Neural crest cell (in vitro differentiated cells): ENCODE results near the gene RCOR1. TPM values are rescaled to one million over a fixed set of nuclear protein-coding genes. Genes with fewer than 3 reads are reported as not detected.

Experiments
- DNase-seq: peaks from one replicate; pipeline ENCODE4 v3.0.0; 2021; ENCODE audit warnings: low read depth, mixed read lengths, low spot score
- H3K27ac Mint-ChIP-seq: one replicate; pipeline ENCODE4 v1.8.0; 2021; ENCODE audit warnings: mild to moderate bottlenecking, mixed read lengths; ENCODE audit not compliant: unreplicated experiment
- H3K27me3 Mint-ChIP-seq: 2 replicates; pipeline ENCODE4 v1.8.0; 2021; ENCODE audit warnings: low read depth, mild to moderate bottlenecking, mixed read lengths
- H3K36me3 Mint-ChIP-seq: 2 replicates; pipeline ENCODE4 v1.8.0; 2021; ENCODE audit warnings: low read depth, mild to moderate bottlenecking, mixed read lengths
- H3K4me1 Mint-ChIP-seq: 2 replicates; pipeline ENCODE4 v1.8.0; 2021; ENCODE audit warnings: mixed read lengths
- H3K4me3 Mint-ChIP-seq: one replicate; pipeline ENCODE4 v1.8.0; 2021; ENCODE audit warnings: mild to moderate bottlenecking, mixed read lengths
- H3K9me3 Mint-ChIP-seq: 2 replicates; pipeline ENCODE4 v1.8.0; 2021; ENCODE audit warnings: mixed read lengths
- total RNA-seq: library from RNA; stranded (reverse); gene quantifications from 2 replicates; pipeline ENCODE4 v1.2.1, GENCODE V29; 2021
- TF ChIP-seq, protein P1 (sequence below): fragments of 200-600 bp; sonication (generic); conservative IDR thresholded peaks from 2 replicates; pipeline ENCODE4 v1.5.0; 2021; ENCODE audit warnings: antibody characterized with exemption, mild to moderate bottlenecking

RCOR1 gene
- total RNA-seq, 1 donor from 2014 or later: 27.8 TPM

DNA sequence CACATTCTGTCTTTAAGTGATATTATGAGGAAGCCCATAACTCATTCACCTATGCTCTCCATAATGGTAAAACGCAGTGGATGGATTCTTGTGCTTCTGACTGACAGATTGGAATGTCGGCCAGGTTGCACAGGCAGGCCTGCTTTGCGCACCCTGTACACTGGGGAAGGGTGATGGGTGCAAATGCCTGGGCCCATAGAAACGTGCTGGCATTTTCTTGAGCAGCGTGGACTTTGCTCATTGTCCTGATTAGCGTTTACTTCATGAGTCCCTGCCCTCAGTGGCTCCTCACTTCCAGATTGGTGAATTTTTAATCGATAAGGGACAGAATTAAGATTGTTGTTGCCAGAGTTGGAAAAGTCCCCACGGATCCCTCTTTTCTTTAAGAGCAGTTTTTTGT lies 103.9 kb downstream of the RCOR1 start:
- peaks cover 3% of the 10 kb centered on the region for H3K9me3 Mint-ChIP-seq
- no peak overlapping the region for H3K4me3 Mint-ChIP-seq
- no peak for DNase-seq
- H3K36me3 Mint-ChIP-seq: peaks cover 6% of the 10 kb centered on the region
- no peak overlapping the region for H3K27ac Mint-ChIP-seq
- peaks cover 37% of the 10 kb centered on the region for H3K4me1 Mint-ChIP-seq
- TF ChIP-seq, protein P1, sequence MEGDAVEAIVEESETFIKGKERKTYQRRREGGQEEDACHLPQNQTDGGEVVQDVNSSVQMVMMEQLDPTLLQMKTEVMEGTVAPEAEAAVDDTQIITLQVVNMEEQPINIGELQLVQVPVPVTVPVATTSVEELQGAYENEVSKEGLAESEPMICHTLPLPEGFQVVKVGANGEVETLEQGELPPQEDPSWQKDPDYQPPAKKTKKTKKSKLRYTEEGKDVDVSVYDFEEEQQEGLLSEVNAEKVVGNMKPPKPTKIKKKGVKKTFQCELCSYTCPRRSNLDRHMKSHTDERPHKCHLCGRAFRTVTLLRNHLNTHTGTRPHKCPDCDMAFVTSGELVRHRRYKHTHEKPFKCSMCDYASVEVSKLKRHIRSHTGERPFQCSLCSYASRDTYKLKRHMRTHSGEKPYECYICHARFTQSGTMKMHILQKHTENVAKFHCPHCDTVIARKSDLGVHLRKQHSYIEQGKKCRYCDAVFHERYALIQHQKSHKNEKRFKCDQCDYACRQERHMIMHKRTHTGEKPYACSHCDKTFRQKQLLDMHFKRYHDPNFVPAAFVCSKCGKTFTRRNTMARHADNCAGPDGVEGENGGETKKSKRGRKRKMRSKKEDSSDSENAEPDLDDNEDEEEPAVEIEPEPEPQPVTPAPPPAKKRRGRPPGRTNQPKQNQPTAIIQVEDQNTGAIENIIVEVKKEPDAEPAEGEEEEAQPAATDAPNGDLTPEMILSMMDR: no peak
- H3K27me3 Mint-ChIP-seq: no peaks in the 10 kb centered on the region

DNA sequence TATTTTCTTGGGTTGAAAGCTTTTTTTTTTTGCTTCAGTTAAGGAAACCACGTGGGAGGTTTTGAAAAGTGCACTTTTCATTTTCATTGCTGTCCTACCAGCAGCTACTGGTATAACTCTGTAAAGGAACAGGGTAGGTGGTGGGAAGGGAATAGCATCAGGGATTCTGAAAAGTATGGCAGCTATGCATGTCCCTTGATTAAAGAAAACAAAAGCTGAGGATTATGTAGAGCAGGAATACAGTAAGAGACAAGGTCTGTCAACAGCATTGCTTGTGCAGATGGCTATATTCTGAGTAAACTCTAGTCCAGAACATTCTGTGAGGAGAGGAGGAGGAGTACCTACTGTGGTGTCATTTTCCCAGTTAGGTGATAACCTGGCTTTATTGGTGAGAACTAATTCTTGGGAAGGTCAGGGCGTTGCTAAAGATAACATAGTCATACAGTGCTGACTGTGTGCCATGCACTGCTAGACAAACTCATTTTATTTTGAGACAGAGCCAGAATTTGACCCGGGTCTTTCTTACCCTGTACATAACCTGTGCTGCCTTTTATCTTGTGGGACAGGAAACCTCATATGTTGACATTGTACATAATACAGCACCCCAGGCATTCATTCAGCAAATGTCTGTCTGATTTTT lies 104.5 kb downstream of the RCOR1 start:
- H3K9me3 Mint-ChIP-seq: peaks cover 3% of the 10 kb centered on the region
- peaks cover 35% of the 10 kb centered on the region for H3K4me1 Mint-ChIP-seq
- TF ChIP-seq, protein P1: no peak
- no peak for DNase-seq
- H3K36me3 Mint-ChIP-seq: peaks cover 12% of the 10 kb centered on the region
- H3K27me3 Mint-ChIP-seq: no peaks in the 10 kb centered on the region
- H3K4me3 Mint-ChIP-seq: no peak overlapping the region
- H3K27ac Mint-ChIP-seq: no peak overlapping the region

DNA sequence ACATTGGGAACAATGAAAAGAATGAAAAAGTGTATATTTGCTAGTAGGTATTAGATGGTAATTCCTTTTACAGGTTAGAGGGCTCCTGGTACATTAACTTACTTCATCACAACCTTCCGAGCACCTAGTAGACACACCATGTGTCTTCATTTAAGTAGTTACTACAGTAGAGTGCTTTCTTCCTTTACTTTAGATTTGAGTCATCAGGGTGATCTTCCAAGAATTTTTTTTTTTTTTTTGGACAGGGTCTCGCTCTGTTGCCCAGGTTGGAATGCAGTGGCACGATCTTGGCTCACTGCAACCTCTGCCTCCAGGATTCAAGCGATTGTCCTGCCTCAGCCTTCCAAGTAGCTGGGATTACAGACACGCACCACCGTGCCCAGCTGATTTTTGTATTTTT lies 105.1 kb downstream of the RCOR1 start:
- no peaks in the 10 kb centered on the region for H3K27me3 Mint-ChIP-seq
- H3K27ac Mint-ChIP-seq: no peak overlapping the region
- TF ChIP-seq, protein P1: no peak
- peaks cover 34% of the 10 kb centered on the region for H3K4me1 Mint-ChIP-seq
- peaks cover 3% of the 10 kb centered on the region for H3K9me3 Mint-ChIP-seq
- DNase-seq: no peak
- no peak overlapping the region for H3K4me3 Mint-ChIP-seq
- peaks cover 13% of the 10 kb centered on the region for H3K36me3 Mint-ChIP-seq

DNA sequence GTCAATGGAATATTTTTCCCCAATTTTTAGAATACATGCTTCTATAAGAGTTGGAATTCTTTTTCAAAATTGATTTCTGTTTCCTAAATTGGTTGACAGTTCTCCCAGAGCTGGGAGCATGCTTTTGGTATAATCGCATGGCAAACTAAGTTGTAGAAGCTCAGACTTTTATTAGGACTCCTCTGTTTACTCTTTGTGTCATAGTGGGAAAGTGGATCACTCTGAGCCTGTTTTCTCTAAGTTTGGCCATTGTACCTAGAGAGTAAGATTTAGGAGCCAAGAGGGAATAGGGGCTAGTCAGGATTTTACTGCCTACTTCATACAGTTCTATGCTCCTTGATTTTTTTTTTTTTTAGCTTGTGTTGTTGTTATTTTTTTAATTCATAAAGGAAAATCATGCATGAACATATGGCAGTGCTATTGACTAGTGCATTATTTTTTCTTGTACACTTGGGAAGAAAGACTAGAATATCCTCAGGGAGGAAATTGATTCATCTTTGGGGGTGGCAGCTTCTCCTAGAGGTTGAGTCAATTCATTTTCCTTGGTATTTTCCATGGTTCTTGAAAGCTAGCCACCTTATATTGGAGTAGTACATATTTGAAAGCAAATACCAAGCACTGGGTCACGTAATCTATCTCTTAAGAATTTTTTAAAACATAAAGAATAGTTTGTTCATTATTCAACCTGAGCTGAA lies 107.1 kb downstream of the RCOR1 start:
- Mint-ChIP-seq H3K4me3 (no peak overlapping the region), H3K27ac (no peak overlapping the region), H3K36me3 (peaks cover 27% of the 10 kb centered on the region), H3K4me1 (peaks cover 18% of the 10 kb centered on the region), H3K9me3 (peaks cover 3% of the 10 kb centered on the region), H3K27me3 (no peaks in the 10 kb centered on the region)
- TF ChIP-seq, protein P1: no peak
- DNase-seq: no peak

DNA sequence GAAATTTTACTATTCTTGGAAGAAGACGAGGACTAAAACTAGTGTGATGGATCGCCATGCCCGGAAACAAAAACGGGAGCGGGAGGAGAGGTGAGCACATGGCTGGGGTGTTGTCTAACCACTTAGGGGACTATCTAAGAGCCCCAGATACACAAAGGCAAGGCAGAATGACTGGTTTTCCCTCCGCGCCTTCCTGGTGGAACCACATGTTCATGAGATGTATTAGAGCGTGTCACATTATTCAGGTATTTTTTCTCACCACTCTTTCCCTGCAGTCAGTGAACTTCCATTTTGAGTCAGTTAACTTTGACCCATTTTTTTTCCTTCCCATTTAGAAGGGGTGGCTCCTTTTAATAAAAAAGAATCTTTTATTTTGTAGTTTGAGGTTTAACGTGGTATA lies 116.0 kb downstream of the RCOR1 start:
- peaks cover 26% of the 10 kb centered on the region for H3K36me3 Mint-ChIP-seq
- no peak overlapping the region for H3K27ac Mint-ChIP-seq
- H3K4me1 Mint-ChIP-seq: no peaks in the 10 kb centered on the region
- no peak overlapping the region for H3K4me3 Mint-ChIP-seq
- TF ChIP-seq, protein P1: no peak
- H3K9me3 Mint-ChIP-seq: peaks cover 5% of the 10 kb centered on the region
- no peaks in the 10 kb centered on the region for H3K27me3 Mint-ChIP-seq
- DNase-seq: no peak
